GM18499 (cell line): Measurements from ENCODE around the gene REL.
"Not testable (repeated sequence)": the region's sequence is repeated elsewhere in the genome, so short reads cannot be mapped to it uniquely, and the experiment has no call there.

Experiments used
- ATAC-seq: cut with Tn5 transposase; IDR thresholded peaks from one replicate; pipeline ENCODE4 v1.9.1; 2021; ENCODE audit warnings: moderate number of reproducible peaks; ENCODE audit not compliant: insufficient read depth, unreplicated experiment

REL gene

DNA sequence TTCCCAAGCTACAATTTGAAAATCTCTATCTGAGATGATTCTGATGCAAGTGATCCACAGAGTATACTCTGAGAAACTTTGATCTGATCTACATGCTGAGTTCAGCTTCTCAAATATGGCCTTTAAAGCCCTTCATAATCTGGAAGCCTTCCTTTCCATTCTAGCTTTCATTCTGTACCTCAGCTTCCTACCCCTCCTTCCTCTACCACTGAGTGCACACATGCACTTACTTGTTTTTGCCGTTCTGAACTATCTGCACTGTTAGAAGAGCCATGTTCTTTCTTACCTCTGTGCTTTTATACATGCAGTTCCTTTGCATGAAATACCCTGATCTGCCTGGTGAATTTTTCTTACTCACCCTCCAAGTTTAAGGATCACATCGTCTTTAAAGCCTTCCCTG, 25.0 kb downstream of the REL start:
- ATAC-seq = no peak

DNA sequence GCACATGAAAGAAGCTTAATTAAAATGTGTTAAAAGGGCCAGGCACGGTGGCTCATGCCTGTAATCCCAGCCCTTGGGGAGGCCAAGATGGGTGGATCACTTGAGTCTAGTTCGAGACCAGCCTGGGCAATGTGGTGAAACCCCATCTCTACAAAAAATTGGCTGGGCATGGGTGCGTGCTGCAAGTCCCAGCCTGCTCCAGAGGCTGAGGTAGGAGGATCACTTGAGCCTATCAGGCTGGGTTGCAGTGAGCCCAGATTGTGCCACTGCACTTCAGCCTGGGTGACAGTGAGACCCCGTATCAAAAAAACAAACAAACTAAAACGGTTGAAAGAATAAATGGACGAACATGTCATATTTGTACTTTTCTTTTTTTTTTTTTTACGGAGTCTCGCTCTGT, 26.0 kb downstream of the REL start:
- ATAC-seq = no peak

GRCh38 chr2:60925994-60926740, 44.8 kb downstream of the REL start:
- no peak for ATAC-seq

DNA sequence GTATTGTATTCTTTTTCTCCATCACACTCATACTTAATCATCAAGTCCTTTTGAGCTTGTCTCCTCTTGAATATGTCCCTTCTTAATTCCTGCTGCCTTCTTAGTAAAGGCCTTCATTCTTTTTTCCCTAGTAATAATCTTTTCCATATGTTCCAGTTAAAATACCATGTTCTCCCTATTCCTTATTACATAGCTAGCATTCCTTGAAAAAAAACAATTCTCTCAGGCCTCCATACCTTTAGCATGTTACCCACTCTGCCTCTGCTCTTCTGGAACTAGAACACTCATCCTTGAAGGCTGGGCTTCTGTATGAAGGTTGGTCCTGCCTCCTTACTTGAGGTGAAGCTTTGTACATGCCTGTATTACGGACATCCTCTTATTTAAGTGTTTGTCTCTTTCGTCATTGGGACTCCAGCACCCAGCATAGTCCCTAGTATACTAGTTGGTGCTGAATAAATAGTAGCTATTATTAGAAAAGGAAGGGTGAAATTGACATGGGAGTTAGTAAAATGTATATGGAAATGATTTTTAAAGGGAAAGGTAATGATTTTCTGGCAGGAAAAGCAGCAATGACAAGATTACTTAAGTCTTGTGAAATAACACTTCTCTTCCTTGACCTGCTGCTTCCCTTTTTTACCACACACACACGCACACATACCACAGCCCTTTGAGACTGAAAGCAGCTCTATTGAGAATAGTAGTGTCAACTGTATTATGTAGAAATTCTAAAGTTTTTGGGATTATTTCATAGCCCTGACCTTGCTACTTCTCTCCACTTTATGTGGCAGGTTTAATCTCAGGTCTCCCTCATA, 45.6 kb downstream of the REL start:
- ATAC-seq = no peak

DNA sequence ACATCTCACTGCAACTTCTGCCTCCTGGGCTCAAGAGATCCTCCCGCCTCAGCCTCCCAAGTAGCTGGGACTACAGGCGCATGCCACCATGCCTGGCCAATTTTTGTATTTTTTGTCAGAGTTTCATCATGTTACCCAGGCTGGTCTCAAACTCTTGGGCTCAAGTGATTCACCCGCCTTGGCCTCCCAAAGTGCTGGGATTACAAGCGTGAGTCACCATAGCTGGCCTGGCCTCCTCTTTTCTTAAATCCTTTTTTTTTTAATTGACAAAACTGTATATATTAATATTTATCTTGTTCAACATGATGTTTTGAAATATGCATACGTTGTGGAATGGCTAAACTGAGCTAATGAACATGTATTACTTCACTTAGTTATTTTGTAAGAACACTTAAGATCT, 50.7 kb downstream of the REL start:
- ATAC-seq = not testable (repeated sequence)

DNA sequence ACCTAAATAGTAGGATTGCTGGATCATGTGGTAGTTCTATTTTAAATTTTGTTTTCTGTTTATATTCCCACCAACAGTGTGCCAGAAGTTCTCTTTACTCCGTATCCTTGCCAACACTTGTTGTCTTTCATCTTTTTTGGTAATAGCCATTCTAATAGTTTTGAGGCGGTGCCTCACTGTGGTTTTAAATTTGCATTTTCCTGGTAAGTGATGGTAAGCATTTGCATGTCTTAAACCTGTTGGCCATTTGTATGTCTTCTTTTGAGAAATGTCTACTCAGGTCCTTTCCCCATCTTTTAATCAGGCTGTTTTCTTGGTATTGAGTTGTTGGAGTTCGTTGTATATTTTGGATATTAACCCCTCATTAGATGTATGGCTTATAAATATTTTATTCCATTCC, 51.6 kb downstream of the REL start:
- ATAC-seq = no peak

DNA sequence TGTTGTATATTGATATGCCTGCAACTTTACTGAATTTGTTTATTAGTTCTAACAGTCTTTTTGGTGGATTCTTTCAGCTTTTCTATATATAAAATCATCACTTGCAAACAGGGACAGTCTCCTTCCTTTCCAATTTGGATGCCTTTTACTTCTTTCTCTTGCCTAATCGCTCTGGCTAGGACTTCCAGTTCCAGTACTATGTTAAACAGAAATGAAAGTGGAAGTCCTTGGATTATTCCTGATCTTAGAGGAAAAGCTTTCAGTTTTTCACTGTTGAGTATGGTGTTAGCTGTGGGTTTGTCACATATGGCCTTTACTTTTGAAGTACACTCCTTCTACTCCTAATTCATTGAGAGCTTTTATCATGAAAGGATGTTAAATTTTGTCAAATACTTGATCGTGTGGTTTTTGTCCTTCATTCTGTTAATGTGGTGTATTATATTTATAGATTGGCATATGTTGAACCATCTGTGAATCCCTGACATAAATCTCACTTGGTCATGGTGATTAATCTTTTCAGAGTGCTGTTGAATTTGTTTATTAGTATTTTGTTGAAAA, 52.9 kb downstream of the REL start:
- ATAC-seq = no peak

DNA sequence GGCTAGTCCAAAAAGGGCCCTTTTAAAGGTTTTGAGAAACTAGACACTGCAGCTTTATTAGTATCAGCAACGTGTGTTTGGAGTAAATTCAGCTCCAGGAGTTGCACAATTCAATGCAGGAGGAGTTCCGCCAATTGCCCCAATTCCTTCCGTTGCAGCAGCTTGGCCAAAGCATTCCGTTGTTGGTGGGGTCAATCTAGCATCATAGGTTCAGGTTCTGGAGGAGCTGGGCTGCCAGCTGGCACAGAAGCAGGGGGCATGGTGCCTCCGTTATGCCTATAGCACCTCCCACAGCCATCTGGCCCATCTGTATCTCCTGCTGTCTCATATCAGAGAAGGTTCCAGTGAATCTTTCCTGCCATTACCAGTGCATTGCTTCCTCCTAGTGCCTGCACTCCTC, 55.4 kb downstream of the REL start:
- ATAC-seq = no peak

- ATAC-seq = no peak
Measured at GRCh38 chr2:60938301-60938700, 56.9 kb downstream of the REL start.

GRCh38 chr2:60939622-60940021, 58.2 kb downstream of the REL start:
- ATAC-seq = no peak

- ATAC-seq = no peak
Measured at GRCh38 chr2:60945341-60945740, 64.0 kb downstream of the REL start.

GRCh38 chr2:60947056-60947455, 65.7 kb downstream of the REL start:
- no peak for ATAC-seq

DNA sequence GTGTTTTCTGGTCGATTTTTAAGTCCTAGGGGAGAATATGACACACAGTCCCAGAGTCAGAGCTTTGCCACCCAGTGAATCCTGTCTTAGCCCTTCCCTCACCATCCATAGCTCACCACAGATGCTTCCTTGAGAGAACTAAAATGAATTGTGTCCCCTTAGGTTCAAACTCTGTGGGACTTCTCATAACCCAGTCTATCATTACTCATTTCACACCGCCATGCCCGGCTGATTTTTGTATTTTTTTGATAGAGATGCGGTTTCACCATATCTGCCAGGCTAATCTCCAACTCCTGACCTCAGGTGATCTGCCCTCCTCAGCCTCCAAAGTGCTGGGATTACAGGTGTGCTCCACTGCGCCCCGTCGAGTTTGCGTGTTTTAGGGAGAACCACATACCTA, 66.8 kb downstream of the REL start:
- no peak for ATAC-seq

- ATAC-seq = no peak
Measured at GRCh38 chr2:60948926-60949579, 67.7 kb downstream of the REL start.

DNA sequence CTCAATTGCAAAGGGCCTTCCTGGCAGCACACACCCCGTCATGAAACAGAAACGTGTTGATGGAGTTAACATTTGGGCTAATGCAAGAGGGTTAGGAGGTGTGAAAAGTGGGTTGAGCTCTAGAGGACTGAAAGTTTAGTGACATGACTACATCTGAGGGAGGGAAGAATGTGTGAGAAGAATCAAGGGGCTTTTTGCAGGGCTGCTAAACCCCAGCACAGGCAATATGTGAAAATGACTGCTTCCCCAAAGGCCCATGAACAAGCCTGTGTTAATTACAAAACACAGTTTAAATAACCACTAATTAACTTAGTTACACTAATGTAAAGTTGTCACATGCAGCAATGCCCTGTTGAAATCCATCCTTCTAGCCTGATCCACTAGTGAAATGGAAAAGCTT, 72.8 kb downstream of the REL start:
- no peak for ATAC-seq

GRCh38 chr2:60957224-60957623, 75.8 kb downstream of the REL start:
- ATAC-seq = no peak

DNA sequence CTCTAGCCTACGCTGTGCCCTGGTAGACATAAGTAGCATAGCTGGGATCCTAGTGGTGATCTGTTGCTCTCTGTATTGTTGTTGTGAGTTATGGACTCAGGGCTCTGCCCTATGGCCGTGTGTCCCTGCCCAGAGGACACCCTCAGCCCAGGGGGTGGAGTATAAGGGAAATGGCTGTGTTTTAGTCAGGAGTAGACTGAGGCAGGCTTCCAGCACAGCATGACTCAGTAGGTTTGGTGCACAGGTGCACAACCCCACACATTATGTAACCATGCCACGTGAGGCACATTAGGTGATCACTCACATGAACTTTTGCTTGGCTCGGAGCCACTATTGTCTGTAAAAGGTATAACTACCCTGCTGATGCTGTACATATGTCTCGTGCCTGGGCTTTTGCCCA, 76.3 kb downstream of the REL start:
- no peak for ATAC-seq

- ATAC-seq = no peak
Measured at GRCh38 chr2:60958361-60958760, 77.0 kb downstream of the REL start.

- ATAC-seq = no peak
Measured at GRCh38 chr2:60958800-60959199, 77.4 kb downstream of the REL start.

- no peak for ATAC-seq
Measured at GRCh38 chr2:60959501-60959900, 78.1 kb downstream of the REL start.

DNA sequence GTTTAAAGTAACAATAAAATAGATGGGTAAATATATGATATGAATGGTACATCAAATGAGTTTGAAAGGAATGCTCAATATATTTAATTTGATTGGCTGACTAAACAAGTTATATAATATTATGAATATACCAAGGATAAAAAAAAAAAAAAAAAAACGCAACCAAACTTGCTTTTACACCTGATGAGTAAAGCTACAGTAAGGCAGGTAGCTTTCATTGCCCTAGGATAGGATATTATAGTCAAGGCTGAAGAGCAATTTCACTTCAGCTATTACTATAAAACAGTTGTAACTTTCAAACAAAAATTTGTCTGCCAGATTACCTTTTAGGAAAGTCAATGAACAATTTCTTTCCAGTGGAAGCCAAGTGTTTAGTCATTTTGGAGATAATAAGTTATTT, 79.3 kb downstream of the REL start:
- ATAC-seq = no peak
